HG02885 (cell line): Measurements from ENCODE around the gene SPOP.
A peak's percentile ranks its signal among the peaks of the same experiment; 100 is the strongest.
"Not testable (repeated sequence)": the region's sequence is repeated elsewhere in the genome, so short reads cannot be mapped to it uniquely, and the experiment has no call there.

Experiments
- ATAC-seq: cut with Tn5 transposase; IDR thresholded peaks from one replicate; pipeline ENCODE4 v1.9.1; 2021; ENCODE audit warnings: mild to moderate bottlenecking; ENCODE audit not compliant: unreplicated experiment, poor library complexity

The SPOP gene

DNA sequence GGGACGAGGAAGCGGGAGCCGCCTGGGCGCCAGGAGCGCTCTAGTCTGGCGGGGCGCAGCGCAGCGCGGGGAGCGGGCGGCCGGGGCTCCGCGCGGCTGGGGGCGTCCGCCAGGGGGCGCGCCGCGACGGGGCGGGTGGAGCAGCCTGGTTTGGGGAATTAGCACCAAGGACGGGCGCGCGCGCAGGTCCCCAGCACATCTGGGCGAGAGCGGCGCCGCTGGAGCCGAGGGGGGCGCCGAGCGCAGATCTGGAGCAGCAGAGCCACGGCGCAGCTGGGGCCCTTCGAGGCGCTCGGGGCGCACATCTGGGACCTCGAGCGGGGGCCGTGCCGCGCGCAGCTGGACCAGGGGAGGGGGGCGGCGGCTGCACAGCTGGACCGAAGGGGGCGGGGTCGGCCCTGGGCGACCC, 102.2 kb downstream of the SPOP start, which contains the start of gene NXPH3:
NXPH3 (plus strand) TSS at position 193 of the 409 bp plus-strand sequence. CDS start 349 bp downstream, outside the sequence.
- ATAC-seq: no peak

DNA sequence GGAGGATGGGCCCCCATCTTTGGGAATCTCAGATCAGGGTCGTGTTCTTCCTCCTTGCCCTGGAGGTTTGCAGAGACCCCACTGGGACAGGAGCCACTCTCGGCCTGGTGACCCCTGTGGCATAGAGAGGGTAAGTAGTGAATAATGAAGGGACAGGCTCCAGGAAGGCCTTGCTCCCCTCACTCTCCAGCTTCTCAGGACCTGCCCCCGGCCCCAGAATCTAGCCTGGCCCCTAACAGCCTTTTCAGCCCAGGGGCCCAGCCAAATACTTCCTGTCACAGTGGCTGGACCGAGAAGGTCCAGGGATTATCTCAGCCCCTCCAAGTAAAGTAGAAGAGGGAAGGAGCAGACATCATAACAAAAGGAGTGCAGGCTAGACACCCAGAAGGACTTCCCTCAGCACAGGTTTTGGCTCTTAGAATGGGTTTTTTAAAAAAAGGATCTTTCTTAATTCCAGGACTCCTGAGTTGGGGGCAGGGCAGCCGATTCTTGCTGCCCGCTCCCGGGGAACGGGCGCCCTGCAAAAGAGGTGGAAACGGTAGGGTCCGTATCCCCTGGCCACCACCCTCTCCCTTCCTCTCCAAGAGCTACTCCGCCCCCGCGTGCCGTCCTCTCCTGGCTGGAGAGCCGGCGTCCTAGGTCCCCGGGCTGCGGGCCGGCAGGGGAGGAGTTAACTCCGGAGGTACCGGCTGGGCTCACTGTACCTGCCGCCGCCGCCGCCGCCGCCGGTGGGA, 102.8 kb downstream of the SPOP start:
- ATAC-seq: no peak

DNA sequence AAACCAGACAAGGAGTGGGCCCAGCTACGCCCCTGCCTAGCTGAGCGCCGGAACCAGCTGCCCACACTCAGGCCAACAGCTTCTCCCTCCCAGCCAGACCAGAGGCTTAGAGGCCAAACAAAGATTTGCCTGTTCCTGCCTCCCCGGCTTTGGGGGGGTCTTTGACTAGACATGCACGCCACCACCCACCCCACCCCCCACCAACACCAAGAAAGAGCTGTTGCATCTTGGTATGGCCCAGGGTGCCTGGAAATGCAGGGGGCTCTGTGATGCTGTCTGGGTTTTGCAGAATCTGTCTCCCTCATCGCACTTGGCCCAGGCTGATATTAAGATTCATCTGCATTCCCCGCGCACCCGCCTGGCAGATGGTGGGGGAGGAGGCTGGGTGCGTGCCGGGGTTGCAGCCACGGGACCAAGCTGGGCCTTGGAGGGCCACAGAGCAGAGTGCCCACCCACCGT, 103.5 kb downstream of the SPOP start:
- no peak for ATAC-seq

DNA sequence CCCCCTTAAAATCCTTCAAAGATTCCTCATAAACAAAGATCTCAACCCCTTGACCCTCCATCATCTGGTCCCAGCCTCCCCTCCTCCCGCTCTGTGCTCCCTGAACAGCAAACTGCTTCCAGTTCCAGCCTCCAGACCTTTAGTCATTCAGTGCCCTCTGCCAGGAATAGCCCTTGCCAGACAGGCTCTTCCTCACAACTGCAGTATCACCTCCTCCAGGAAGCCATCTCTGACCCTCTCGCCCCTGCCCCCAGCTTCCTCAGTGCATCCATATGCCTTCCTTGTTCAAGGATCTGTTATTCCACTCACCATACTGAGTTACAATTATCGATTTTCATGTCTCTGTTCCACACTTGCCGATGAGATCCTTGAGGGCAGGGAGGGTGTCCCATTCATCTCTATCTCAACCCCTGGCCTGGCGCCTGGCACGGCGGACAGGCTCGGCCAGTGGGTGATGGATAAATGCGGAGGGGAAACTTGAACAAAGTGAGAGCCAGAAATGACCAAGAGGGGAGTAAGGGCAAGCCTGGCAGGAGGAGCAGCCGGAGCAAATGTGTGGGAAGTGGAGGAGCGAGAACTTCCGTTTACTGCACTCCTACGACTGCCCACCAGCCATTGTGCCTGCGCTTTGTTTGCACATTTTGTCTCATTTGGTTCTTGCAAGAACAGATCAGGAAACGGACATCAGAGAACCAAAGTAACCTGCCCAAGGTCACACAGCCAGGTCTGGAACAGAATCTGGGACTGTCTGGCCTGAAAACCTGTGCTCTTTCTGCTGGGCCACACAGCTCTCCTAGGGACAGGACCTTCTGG, 104.2 kb downstream of the SPOP start:
- no peak for ATAC-seq

DNA sequence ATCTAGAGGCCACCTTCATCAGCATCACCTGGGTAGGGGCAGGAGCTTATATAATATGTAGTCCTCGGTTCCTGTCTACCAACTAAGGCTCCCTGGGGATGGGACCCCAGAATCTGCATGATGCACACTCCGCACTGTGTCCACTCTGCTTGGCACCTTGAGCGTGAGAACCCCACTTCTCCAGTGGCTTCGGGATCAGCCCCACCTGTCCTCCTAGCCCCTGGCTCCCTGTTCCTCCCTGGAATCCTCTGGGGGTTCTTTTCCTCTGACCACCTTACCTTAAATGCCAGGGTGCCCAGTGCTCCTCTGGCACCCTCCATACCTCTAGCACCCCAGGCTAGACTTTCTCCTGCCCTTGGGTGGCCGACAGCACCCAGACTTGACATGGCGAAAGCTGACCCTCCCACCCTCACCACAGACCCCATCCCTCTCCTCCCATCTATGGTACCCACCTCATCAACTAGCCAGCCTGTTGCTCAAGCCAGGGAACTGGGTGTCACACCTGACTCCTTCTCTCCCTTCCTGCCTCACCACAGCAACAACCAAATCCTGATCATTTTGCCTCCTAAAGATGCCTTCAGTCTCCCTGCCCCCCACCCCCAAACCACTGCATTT, 105.0 kb downstream of the SPOP start:
- no peak for ATAC-seq

DNA sequence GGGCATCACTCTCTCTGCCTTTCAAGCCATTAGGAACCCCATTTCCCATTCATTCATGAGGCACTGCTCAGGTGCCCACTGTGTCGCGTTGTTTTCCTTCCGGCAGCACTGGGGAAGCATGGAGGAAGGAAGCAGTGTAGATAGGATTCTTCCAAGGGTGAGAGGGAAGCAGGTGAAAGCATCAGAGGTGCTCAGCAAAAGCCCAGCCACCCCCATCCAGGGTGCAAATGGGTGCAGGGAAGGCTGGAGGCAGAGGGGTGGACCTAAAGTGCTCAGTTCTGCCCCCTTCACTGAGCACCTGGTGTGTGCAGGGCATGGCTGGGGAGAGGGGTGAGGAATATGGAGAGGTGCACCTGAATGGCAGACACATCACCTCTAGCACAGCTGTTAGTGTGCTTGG, 105.7 kb downstream of the SPOP start:
- ATAC-seq: no peak

DNA sequence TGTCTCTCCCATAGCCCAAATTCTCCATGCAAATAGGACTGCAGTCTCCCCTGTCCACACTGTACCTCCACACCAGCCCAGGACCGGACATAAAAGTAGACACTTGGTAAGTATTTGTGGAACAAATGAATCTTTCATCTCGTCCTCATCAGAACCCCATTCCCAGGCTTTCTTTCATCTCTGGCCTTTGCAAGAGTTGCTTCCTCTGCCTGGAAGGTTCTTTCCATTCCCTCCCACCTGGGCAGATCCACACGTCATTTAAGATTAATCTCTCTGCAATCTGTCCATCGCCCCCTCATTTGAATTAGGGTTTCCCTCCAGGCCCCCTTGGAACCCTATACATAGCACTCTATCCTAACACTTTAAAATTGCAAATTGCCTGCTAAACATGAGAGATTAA, 106.1 kb downstream of the SPOP start:
- no peak for ATAC-seq

DNA sequence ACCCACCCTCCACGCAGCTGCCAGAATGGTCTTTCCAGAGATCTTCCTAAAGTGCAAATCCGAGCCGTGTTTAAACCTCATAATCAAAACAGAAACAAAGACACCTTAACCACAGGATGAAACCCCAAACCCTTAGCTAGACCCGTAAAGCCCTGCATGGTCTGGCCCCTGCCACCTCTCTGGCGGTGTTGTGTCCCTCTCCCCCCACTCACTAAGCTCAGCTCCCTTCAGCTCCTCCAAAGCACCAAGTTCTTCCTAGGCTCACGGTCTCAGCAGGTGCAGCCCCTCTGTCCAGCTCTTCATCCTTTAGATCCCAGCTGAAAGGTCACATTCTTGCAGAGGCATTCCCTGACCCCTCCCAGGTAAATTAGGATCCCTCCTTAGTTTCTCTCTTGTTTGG, 106.6 kb downstream of the SPOP start:
- no peak for ATAC-seq

DNA sequence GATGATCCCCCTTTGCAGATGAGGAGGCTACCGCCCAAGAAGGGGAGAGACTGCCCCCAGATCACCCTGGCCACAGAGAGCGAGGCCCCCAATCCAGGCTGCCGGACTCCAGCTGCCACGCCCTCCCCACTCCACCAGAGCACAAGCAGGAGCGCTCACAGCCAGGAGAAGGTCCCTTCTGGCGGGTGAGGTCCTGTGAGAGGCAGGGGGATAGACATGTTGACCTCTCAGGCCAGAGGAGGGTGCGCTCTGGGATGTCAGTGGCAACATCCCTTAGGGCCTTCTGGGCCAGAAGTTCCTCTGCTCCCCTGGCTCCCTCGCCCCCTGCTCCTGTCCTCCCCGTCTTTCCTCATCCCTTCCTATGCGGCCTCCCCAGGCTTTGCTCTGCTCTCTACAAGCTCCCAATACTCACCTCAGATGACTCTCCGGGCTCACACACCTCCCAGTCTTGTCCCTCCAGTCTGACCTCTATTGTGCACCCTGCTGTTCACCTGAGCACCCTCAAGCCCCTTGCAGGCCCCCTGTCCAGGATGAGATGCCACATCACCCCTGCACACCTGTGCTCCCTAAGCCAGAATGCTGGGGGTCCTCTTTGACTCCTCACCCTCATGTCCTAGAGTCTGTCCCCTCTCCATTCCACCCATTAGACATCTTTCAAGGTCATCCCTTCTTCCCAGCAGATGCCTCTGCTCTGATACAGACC, 107.2 kb downstream of the SPOP start:
- no peak for ATAC-seq

DNA sequence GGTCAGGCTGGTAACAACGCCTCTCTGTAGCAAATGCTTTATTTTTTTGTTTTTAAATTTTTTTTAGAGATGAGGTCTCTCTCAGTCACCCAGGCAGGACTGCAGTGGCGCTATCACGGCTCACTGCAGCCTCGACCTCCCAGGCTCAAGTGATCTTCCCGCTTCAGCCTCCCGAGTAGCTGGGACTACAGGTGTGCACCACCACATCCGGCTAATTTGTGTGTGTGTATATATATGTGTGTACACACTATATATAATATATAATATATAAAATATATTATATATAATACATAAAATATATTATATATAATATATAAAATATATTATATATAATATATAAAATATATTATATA, 109.2 kb downstream of the SPOP start:
- not testable (repeated sequence) for ATAC-seq

DNA sequence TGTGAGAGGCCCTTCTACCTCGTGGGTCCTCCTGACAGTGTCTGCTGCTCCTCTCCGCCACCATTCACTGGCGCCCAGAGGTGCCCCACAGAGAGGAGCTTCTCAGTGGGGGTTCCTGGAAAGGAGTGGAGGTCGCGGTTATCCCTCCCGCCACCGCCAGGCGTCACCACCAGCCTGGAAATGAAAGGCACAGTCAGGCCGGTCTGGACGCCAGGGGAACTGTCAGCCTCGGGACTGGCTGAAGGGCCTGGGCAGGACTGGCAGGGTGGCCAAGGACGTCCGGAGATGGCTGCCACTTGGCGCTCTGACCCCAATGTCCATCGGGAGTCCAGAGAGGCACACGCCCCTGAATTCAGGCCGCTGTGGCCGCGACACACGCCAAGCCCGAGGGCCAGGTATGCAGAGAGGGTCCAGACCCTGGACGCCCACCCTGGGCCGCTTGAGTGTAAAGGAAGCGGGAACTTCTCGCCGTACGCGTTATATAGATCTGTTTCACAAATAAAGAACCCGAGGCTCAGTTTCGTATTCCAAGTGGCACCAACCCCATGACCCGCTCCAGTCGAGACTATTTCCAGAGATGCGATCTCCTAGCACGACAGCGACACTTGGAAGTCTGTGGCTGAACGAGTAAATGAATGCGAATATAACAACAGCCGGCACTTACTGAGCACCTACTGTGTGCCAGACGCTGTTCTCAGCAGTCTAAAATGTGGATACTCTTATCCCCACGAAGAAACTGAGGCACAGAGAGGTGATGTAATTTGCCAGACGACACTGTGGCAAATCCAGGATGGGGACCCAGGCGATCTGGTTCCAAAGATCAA, 109.8 kb downstream of the SPOP start:
- peak; percentile 50 for ATAC-seq

DNA sequence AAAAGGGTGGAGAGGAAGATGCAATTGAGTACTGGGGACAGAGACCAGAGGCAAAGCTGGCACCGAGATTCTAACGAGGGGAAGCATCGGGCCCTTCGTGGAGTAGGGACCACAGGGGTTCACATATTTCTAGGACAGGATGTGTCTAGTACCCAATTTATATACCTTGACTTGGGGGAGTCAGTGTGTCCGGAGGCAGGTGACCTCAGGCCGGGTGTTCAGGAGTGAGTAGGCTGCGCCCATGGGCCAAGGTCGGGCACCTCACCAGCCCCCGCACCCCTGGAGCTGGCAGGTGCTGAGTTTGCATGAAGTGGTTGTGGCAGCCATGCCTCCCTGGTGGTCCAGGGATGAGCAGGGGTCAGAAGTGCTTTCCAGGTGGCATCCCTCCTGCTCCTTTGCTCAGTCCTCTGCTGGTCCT, 110.8 kb downstream of the SPOP start:
- ATAC-seq: no peak

DNA sequence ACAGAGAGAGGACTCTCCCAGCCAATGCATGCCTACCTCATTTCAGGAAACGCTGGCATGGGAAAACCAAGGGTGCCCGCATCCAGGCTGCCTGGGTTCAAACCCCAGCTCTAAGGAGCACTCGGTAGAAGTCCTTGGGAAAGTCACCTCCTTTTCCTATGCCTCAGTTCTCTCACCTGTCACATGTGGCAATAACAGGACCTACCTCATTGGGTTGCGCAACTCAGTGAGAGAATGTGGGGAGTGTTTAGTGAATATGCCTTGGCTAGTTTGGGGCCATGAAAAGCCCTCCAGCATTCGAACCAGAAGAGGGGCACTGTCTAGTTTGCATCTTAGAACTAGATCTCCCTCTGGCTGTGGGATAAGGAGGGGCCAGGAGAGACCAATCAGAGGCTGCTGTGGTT, 111.2 kb downstream of the SPOP start:
- ATAC-seq: no peak

DNA sequence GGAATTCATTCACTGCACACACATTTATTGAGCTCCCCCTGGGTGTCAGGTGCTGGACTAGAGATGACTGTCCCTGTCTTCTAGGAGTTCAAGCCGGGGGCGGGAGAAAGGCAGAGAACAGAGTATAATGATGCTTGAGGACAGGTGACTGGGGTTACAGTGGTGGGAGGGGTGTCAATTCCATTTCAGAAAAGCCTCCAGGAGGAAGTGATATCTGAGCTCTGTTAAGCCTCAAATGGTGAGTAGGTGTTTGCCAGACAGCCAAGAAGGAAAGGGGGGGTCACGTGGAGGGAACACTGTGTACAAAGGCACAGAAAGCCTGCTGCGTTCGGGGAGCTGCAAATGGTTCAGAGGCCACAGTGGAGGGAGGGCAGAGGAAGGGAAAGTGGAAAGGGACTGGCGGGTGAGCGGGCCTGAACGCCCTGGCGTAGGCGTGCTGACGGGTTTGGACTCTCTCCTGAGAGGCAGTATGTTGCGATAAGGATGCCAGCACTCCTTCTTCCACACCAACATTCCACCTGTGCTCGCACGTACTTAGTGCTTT, 111.9 kb downstream of the SPOP start:
- ATAC-seq: no peak

DNA sequence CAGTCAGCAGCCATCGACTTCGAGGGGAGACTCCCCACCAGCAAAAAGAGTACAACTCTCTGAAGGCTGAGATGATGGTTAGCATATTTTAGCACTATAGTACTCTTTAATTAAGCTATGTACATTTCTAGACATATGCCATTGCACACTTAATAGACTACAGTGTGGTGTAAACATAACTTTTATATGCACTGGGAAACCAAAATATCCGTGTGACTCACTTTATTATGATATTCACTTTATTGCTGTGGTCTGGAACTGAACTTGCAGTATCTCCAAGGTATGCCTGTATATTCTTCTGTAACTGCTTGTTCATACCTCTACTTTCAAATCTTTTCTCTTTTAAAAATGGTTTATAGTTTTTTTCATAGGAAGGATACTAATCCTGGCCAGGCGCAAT, 113.3 kb downstream of the SPOP start:
- no peak for ATAC-seq

DNA sequence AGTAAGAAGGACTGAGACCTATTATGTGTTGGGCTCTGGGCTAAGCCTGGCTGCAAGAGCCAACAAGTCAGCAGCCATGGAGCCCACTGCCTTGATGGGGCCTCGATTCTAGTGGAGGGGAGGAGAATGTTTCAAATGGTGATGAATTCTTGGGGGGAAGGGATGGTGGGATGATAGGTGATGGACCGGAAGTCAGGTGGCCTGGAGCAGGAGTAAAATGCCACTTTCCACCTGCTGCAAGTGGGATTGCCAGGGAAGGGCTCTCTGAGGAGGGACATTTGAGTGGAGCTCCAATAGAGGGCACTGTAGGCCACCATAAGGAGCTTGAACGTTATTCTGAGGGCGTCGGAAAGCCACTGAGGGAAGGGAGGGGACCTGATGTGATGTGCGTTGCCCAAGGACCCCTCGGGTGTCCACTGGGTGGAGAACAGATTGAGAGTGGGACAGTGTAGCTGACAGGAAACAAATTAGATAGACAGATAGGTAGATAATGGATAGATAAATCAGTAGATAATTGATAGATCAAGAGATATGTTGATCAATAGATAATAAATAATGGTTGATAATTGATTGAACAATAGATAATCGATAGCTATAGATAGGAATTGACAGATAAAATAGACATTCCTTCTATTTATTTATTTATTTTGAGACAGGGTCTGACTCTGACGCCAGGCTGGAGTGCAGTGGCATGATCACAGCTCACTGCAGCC, 120.4 kb downstream of the SPOP start:
- no peak for ATAC-seq

DNA sequence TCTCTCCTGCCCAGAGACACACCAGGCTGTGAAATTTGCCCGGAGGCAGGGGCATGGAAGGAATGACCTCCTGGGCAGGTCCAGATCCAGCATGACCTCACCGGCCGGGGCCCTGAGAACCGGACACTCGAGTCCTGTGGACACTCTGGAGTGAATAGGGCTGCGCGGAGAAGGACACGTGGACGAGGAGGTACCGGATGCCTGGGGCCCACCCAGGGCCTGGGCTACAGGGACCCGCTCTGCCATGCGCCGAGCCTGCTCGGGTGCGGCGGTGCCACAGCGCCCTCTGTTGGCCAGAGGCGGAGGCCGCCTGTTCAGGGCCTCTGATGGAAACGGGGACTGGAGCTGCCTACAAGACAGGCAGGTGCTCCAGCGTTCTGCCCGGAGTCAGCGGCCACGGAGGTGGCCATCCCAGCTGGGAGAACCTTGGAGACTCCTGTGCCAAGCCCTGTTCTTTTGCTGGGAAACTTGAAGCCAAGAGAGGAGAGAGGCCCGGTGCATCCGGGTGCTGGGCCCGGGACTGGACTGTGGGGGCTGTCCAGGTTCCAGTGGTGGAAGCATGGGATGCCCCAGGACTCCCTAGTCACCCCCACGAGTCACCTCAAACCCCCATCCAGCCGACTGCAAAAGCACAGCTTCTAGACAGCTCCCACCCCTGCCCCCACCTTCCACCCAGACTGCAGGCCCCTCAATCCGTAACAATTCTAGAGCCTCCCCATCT, 121.5 kb downstream of the SPOP start:
- ATAC-seq: no peak

DNA sequence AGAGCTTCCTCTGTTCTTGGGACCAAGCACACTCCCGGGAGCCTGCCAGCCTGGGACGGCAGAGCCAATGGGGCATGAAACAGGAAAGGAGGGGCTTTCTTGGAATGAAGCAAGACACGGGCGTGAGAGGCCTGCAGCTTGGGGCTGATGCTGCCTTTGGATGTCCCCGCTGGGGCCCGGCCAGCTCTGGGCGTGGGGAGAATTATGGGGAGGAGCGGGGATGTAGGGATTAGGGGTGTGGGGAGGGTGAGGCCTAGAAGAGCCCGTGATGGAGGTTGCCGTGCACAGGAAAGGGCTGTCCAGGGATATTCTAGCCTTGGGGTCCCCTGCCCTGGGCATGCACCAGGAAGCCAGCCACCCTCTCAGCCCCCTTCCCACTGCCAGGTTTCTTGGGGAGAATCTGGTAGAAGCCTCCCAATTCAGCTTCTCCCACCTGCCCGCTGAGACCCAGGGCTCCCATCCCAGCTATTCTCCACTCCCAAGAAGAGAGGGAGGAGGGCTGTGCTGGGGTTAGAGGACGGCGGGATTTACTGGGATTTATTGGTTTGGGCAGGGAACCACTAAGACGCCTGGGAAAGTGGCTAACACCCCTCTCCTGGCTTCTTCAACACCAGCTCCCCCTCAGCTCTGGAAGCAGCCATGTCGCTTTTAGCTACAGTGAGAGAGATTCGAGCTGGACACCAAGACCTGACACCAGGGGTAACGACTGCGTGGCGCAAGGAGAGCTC, 122.2 kb downstream of the SPOP start:
- ATAC-seq: no peak
